Measurements from ENCODE around the gene GOLGA6L26.
A peak's percentile ranks its signal among the peaks of the same experiment; 100 is the strongest.
"Not testable (repeated sequence)": the region's sequence is repeated elsewhere in the genome, so short reads cannot be mapped to it uniquely, and the experiment has no call there.

GOLGA6L26 gene

GRCh38 chr15:23334096-23334495 lies at the start of gene GOLGA6L26:
Gene GOLGA6L26 (minus strand): TSS chr15:23334196. CDS start chr15:23334135, 61 bp downstream.
- FAIRE-seq; DNase-seq (ENCODE audit: insufficient read length, low spot score): not testable (repeated sequence)

- not testable (repeated sequence) for DNase-seq (ENCODE audit: insufficient read length, low spot score)
These were observed 47.2 kb upstream of the GOLGA6L26 start for GRCh38 chr15:23381192-23381591.

GRCh38 chr15:23380700-23381099 lies 46.7 kb upstream of the GOLGA6L26 start:
- FAIRE-seq; DNase-seq (ENCODE audit: insufficient read length, low spot score): not testable (repeated sequence)

More at GRCh38 chr15:23381192-23381591, 47.2 kb upstream of the GOLGA6L26 start:
- not testable (repeated sequence) for FAIRE-seq

GRCh38 chr15:23378946-23379345 lies 45.0 kb upstream of the GOLGA6L26 start:
- FAIRE-seq, result not testable (repeated sequence)

GRCh38 chr15:23374226-23374625 lies 40.2 kb upstream of the GOLGA6L26 start:
- FAIRE-seq; DNase-seq (ENCODE audit: insufficient read length, low spot score): not testable (repeated sequence)

More at GRCh38 chr15:23378946-23379345, 45.0 kb upstream of the GOLGA6L26 start:
- DNase-seq (ENCODE audit: insufficient read length, low spot score), result not testable (repeated sequence)

GRCh38 chr15:23372891-23373600 lies 39.0 kb upstream of the GOLGA6L26 start:
- not testable (repeated sequence) for DNase-seq (ENCODE audit: insufficient read length, low spot score); FAIRE-seq

- TF ChIP-seq POLR2A (IDR thresholded peaks at IDR 0.05; ENCODE audit: low read depth, low read length), result no peak
- peak; percentile 86 for FAIRE-seq
- DNase-seq (ENCODE audit: insufficient read length, low spot score), result peak; percentile 50
These were observed 38.3 kb upstream of the GOLGA6L26 start for GRCh38 chr15:23372284-23372683.

GRCh38 chr15:23371868-23372267 lies 37.9 kb upstream of the GOLGA6L26 start:
- FAIRE-seq, result peak; percentile 66
- DNase-seq (ENCODE audit: insufficient read length, low spot score), result not testable (repeated sequence)

- FAIRE-seq; DNase-seq (ENCODE audit: insufficient read length, low spot score): not testable (repeated sequence)
These were observed 37.1 kb upstream of the GOLGA6L26 start for GRCh38 chr15:23371134-23371533.

- no peak for DNase-seq (ENCODE audit: insufficient read length, low spot score)
- FAIRE-seq, result peak; percentile 11
- TF ChIP-seq POLR2A (IDR thresholded peaks at IDR 0.05; ENCODE audit: low read depth, low read length), result no peak
These were observed 36.6 kb upstream of the GOLGA6L26 start for GRCh38 chr15:23370578-23370977.

GRCh38 chr15:23364261-23364660 lies 30.3 kb upstream of the GOLGA6L26 start:
- not testable (repeated sequence) for FAIRE-seq; DNase-seq (ENCODE audit: insufficient read length, low spot score)

- not testable (repeated sequence) for DNase-seq (ENCODE audit: insufficient read length, low spot score); FAIRE-seq
These were observed 28.6 kb upstream of the GOLGA6L26 start for GRCh38 chr15:23362622-23363021.

GRCh38 chr15:23354448-23354847 lies 20.5 kb upstream of the GOLGA6L26 start, which contains the start of gene GOLGA8S:
Gene GOLGA8S (plus strand): TSS chr15:23354748. CDS start chr15:23354810, 62 bp downstream.
- not testable (repeated sequence) for DNase-seq (ENCODE audit: insufficient read length, low spot score); FAIRE-seq

GRCh38 chr15:23311233-23311632 lies 22.8 kb downstream of the GOLGA6L26 start:
- FAIRE-seq, result not testable (repeated sequence)
- peak; percentile 0 for DNase-seq (ENCODE audit: insufficient read length, low spot score)

GRCh38 chr15:23305921-23306320 lies 28.1 kb downstream of the GOLGA6L26 start:
- DNase-seq (ENCODE audit: insufficient read length, low spot score); FAIRE-seq: not testable (repeated sequence)

GRCh38 chr15:23304805-23305204 lies 29.2 kb downstream of the GOLGA6L26 start:
- FAIRE-seq, result not testable (repeated sequence)
- peak; percentile 0 for DNase-seq (ENCODE audit: insufficient read length, low spot score)

GRCh38 chr15:23304267-23304666 lies 29.7 kb downstream of the GOLGA6L26 start:
- FAIRE-seq; DNase-seq (ENCODE audit: insufficient read length, low spot score): not testable (repeated sequence)
